Loucy (cell line): ENCODE data around the gene MATCAP1.

ENCODE experiments used
- H2AFZ ChIP-seq: fragments of 200-600 bp; sonication (generic); 2 replicates; pipeline ENCODE4 v1.6.0; 2016; ENCODE audit warnings: antibody characterized with exemption, mild to moderate bottlenecking, low read length, moderate library complexity
- H3F3A ChIP-seq: fragments of 200-600 bp; 2 replicates; pipeline ENCODE4 v1.6.0; 2016; ENCODE audit warnings: antibody characterized with exemption, low read depth, mild to moderate bottlenecking
- H3K27me3 ChIP-seq: fragments of 200-600 bp; sonication (generic); 2 replicates; pipeline ENCODE4 v1.6.1; 2014; ENCODE audit warnings: low read length, mild to moderate bottlenecking; ENCODE audit not compliant: insufficient read depth, poor library complexity, severe bottlenecking
- H3K36me3 ChIP-seq: fragments of 200-600 bp; sonication (generic); 2 replicates; pipeline ENCODE4 v1.6.1; 2016; ENCODE audit warnings: low read length; ENCODE audit not compliant: insufficient read depth
- H3K4me1 ChIP-seq: fragments of 200-600 bp; sonication (generic); 2 replicates; pipeline ENCODE4 v1.5.1; 2014; ENCODE audit warnings: low read length, mild to moderate bottlenecking; ENCODE audit not compliant: insufficient read depth, poor library complexity, severe bottlenecking
- H3K4me2 ChIP-seq: fragments of 200-600 bp; sonication (generic); 2 replicates; pipeline ENCODE4 v1.6.0; 2014; ENCODE audit warnings: antibody characterized with exemption, low read length, low read depth, mild to moderate bottlenecking; ENCODE audit not compliant: poor library complexity, severe bottlenecking
- H3K4me3 ChIP-seq: fragments of 200-600 bp; sonication (generic); 2 replicates; pipeline ENCODE4 v1.5.1; 2014; ENCODE audit warnings: low read length, mild to moderate bottlenecking, mixed read lengths; ENCODE audit not compliant: poor library complexity, severe bottlenecking
- H3K79me2 ChIP-seq: fragments of 200-600 bp; sonication (generic); 2 replicates; pipeline ENCODE4 v1.6.1; 2014; ENCODE audit warnings: low read length; ENCODE audit not compliant: insufficient read depth
- H3K9ac ChIP-seq: fragments of 200-600 bp; sonication (generic); 2 replicates; pipeline ENCODE4 v1.6.0; 2014; ENCODE audit warnings: mild to moderate bottlenecking, low read depth, low read length, moderate library complexity; ENCODE audit not compliant: poor library complexity, severe bottlenecking
- H3K9me2 ChIP-seq: fragments of 200-600 bp; sonication (generic); replicated peaks from 2 replicates; pipeline ENCODE4 v1.6.1; 2016; ENCODE audit warnings: low read depth, low read length, mixed read lengths
- H3K9me3 ChIP-seq: fragments of 200-600 bp; sonication (generic); 2 replicates; pipeline ENCODE4 v1.6.1; 2014; ENCODE audit warnings: mild to moderate bottlenecking, antibody characterized with exemption, low read length, low read depth; ENCODE audit not compliant: insufficient read depth
- H4K20me1 ChIP-seq: fragments of 200-600 bp; sonication (generic); 2 replicates; pipeline ENCODE4 v1.6.0; 2014; ENCODE audit warnings: antibody characterized with exemption, low read length, mild to moderate bottlenecking; ENCODE audit not compliant: insufficient read depth, poor library complexity, severe bottlenecking
- CTCF ChIP-seq: fragments of 200-600 bp; sonication (generic); conservative IDR thresholded peaks from 2 replicates; pipeline ENCODE4 v1.5.1; 2014; ENCODE audit warnings: mild to moderate bottlenecking, antibody characterized with exemption, low read length
- EZH2phosphoT487 ChIP-seq: fragments of 200-600 bp; IDR thresholded peaks from 2 replicates; pipeline ENCODE4 v1.6.1; 2018; ENCODE audit warnings: antibody characterized with exemption, mild to moderate bottlenecking, moderate library complexity, borderline replicate concordance

MATCAP1 gene

DNA sequence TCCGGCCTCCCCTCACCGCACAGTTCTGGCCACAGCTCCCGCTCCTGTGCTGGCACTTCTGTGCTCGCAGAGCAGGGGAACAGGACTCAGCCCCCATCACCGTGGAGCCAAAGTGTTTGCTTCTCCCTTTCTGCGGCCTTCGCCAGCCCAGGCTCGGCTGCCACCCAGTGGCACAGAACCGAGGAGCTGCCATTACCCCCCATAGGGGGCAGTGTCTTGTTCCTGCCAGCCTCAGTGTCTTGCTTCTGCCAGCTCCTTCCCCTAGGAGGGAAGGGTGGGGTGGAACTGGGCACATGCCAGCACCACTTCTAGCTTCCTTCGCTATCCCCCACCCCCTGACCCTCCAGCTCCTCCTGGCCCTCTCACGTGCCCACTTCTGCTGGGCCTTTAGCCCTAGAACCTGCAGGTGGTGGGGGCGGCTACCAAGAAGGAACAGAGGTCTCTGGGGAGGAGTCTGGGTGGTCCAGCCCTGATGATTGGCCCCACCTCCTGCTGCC, 14.5 kb upstream of the MATCAP1 start:
- Histone ChIP-seq H3K79me2 (peaks cover 37% of the 10 kb centered on the region), H4K20me1 (peaks cover 20% of the 10 kb centered on the region), H3K27me3 (no peaks in the 10 kb centered on the region), H3K4me2 (no peak overlapping the region), H2AFZ (no peak overlapping the region), H3K9me3 (no peaks in the 10 kb centered on the region), H3K9ac (no peak overlapping the region), H3F3A (no peaks in the 10 kb centered on the region), H3K36me3 (peaks cover 67% of the 10 kb centered on the region; the same call in 1 of the 2 replicates), H3K4me1 (peaks cover 15% of the 10 kb centered on the region), H3K9me2 (no peaks in the 10 kb centered on the region), H3K4me3 (no peak overlapping the region)
- TF ChIP-seq EZH2phosphoT487 (no peak), CTCF (peak; percentile 78)

DNA sequence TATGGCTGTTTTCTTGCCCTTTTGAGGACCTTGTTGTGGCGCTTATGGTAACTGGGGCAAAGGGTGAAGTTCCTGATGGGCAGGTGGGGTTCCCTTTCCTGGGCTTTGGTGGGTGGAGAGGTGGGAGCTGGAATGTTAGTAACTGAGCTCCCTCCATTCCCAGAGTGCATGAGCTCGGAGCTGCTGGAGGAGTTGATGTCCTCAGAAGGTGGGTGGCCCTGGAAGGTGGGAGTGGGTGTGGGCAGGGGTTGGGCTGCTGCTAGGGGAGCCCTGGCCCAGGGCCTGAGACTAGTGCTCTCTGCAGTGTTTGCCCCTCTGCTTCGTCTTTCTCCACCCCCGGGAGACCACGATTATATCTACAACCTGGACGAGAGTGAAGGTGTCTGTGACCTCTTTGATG, 13.9 kb upstream of the MATCAP1 start:
- Histone ChIP-seq H3K9me2 (no peaks in the 10 kb centered on the region), H3K36me3 (peaks cover 61% of the 10 kb centered on the region; the same call in 1 of the 2 replicates), H3K4me3 (no peak overlapping the region), H3F3A (no peaks in the 10 kb centered on the region), H2AFZ (no peak overlapping the region), H3K4me2 (peak overlapping the region; percentile 32), H3K4me1 (peaks cover 18% of the 10 kb centered on the region), H3K9me3 (no peaks in the 10 kb centered on the region), H3K79me2 (peaks cover 43% of the 10 kb centered on the region), H3K27me3 (no peaks in the 10 kb centered on the region), H3K9ac (no peak overlapping the region), H4K20me1 (peaks cover 25% of the 10 kb centered on the region)
- TF ChIP-seq EZH2phosphoT487: no peak
- no peak for TF ChIP-seq CTCF

DNA sequence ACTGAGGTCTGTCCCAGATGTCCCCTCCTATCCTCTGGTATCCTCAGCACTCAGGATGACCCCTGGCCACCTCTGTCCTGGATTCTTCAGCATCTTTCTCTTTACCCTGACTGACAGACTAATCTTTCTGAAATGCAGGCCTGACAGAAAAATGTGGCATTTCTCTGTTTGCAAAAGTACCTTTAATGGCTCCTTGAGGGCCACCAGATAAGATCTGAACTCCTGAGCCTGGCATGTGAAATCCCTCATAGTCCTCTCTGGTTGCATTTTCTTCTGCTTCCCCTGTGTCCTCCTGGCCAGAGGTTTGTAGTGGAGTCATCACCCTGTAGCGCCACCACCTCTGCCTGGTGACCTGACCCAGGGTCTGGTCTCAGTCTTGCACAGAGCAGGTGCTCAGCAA, 13.1 kb upstream of the MATCAP1 start:
- H3K36me3 ChIP-seq: peaks cover 52% of the 10 kb centered on the region; the same call in 1 of the 2 replicates
- H4K20me1 ChIP-seq: peaks cover 32% of the 10 kb centered on the region
- no peak overlapping the region for H3K4me3 ChIP-seq
- H3K4me1 ChIP-seq: peaks cover 18% of the 10 kb centered on the region
- H3K9ac ChIP-seq: no peak overlapping the region
- H3K9me2 ChIP-seq: no peaks in the 10 kb centered on the region
- H2AFZ ChIP-seq: no peak overlapping the region
- no peaks in the 10 kb centered on the region for H3K27me3 ChIP-seq
- no peaks in the 10 kb centered on the region for H3F3A ChIP-seq
- H3K4me2 ChIP-seq: peak overlapping the region; percentile 32
- no peak for TF ChIP-seq EZH2phosphoT487
- no peak for TF ChIP-seq CTCF
- no peaks in the 10 kb centered on the region for H3K9me3 ChIP-seq
- H3K79me2 ChIP-seq: peaks cover 50% of the 10 kb centered on the region
